A549 (cell line): ENCODE data around the gene PKHD1. TPM values are rescaled to one million over a fixed set of nuclear protein-coding genes. Genes with fewer than 3 reads are reported as not detected.

ENCODE experiments used
- ATAC-seq, 2 experiments: fragments of 200-7000 bp in 1 of 2; fragments of >200 bp in 1 of 2; cut with Nextera tagmentation in 1 of 2; cut with Tn5 transposase in 1 of 2; 3 replicates each; pipeline versions ENCODE4 v1.8.0 to v1.9.1; 2018 to 2020; ENCODE audit warnings: mild to moderate bottlenecking in 1 of 2, moderate library complexity in 1 of 2
- CTCF ChIA-PET: fragments of 300-600 bp; sonication (Branson Sonifier 250); formaldehyde crosslinking; extraction: SDS; loops from one replicate; lab custom pipeline; 2021; ENCODE audit warnings: antibody characterized with exemption, inconsistent platforms; lab: Yijun Ruan, JAX
- POLR2A ChIA-PET: fragments of 350-600 bp; formaldehyde crosslinking; extraction: SDS; loops from one replicate; lab custom pipeline; 2021; ENCODE audit warnings: antibody characterized with exemption, inconsistent platforms; lab: Yijun Ruan, JAX
- DNase-seq, 2 experiments: peaks; one replicate each; pipeline versions ENCODE4 v3.0.0 to v3.0.0-alpha.2; 2011 to 2016; ENCODE audit warnings: low read depth in 1 of 2, low spot score in 1 of 2
- FAIRE-seq: peaks from 2 replicates; lab custom pipeline; 2011; peaks lifted over from hg19 to GRCh38; lab: Jason Lieb, UNC
- H3K27ac ChIP-seq, 2 experiments: fragments of >200 bp; sonication (Bioruptor Twin); formaldehyde crosslinking; 3 replicates each; pipeline ENCODE4 v1.5.1; 2016 to 2017
- H3K4me1 ChIP-seq: fragments of >200 bp; sonication (Bioruptor Twin); formaldehyde crosslinking; 3 replicates; pipeline ENCODE4 v1.6.1; 2016
- H3K4me2 ChIP-seq: fragments of >200 bp; sonication (Bioruptor Twin); formaldehyde crosslinking; 3 replicates; pipeline ENCODE4 v1.6.1; 2016
- H3K4me3 ChIP-seq: fragments of >200 bp; sonication (Bioruptor Twin); formaldehyde crosslinking; 3 replicates; pipeline ENCODE4 v1.5.1; 2016
- H3K9me3 ChIP-seq: fragments of >200 bp; sonication (Bioruptor Twin); formaldehyde crosslinking; 3 replicates; pipeline ENCODE4 v1.6.1; 2016
- ATOH8 ChIP-seq: fragments of 250-450 bp; sonication (Bioruptor Pico); IDR thresholded peaks from 2 replicates; pipeline ENCODE4 v1.5.0; 2020; ENCODE audit warnings: low read depth, mild to moderate bottlenecking, moderate library complexity
- CBX2 ChIP-seq: fragments of 200-600 bp; sonication (generic); IDR thresholded peaks from 2 replicates; pipeline ENCODE4 v1.6.1; 2016; ENCODE audit warnings: low read depth, mild to moderate bottlenecking, borderline replicate concordance
- CEBPB ChIP-seq, 2 experiments: fragments of >200 bp in 1 of 2; sonication (Bioruptor Twin) in 1 of 2; formaldehyde crosslinking in 1 of 2; IDR thresholded peaks; 2 replicates each; pipeline ENCODE4 v1.6.1; 2012 to 2016
- CHD2 ChIP-seq: fragments of 150-350 bp; IDR thresholded peaks from 2 replicates; pipeline ENCODE4 v1.6.1; 2014; ENCODE audit warnings: low read length; ENCODE audit not compliant: partially characterized antibody
- E2F6 ChIP-seq: IDR thresholded peaks from 2 replicates; pipeline ENCODE4 v1.6.1; 2012; ENCODE audit warnings: low read depth, borderline replicate concordance
- EHF ChIP-seq: fragments of 250-450 bp; sonication (Bioruptor Pico); IDR thresholded peaks from 2 replicates; pipeline ENCODE4 v1.5.0; 2020; ENCODE audit warnings: mild to moderate bottlenecking
- EHMT2 ChIP-seq: fragments of 200-600 bp; sonication (generic); IDR thresholded peaks from 2 replicates; pipeline ENCODE4 v1.6.1; 2016; ENCODE audit warnings: antibody characterized with exemption, low read depth, mild to moderate bottlenecking, moderate library complexity
- ELK1 ChIP-seq: fragments of 150-350 bp; IDR thresholded peaks from 2 replicates; pipeline ENCODE4 v1.6.1; 2014; ENCODE audit warnings: low read depth, mild to moderate bottlenecking, low read length
- FOSL2 ChIP-seq, 2 experiments: fragments of 450-650 bp in 1 of 2; fragments of >200 bp in 1 of 2; sonication (Bioruptor Twin) in 1 of 2; formaldehyde crosslinking; IDR thresholded peaks; 2 replicates each; pipeline versions ENCODE4 v1.5.0 to v1.6.1; 2016 to 2020; ENCODE audit warnings: mild to moderate bottlenecking in 1 of 2, moderate library complexity in 1 of 2
- GATA3 ChIP-seq: IDR thresholded peaks from 2 replicates; pipeline ENCODE4 v1.6.1; 2012; ENCODE audit warnings: borderline replicate concordance
- HDAC2 ChIP-seq: fragments of 200-600 bp; sonication (generic); IDR thresholded peaks from 2 replicates; pipeline ENCODE4 v1.6.1; 2016
- HOXB13 ChIP-seq: fragments of 250-450 bp; sonication (Bioruptor Pico); IDR thresholded peaks from 2 replicates; pipeline ENCODE4 v1.5.0; 2020; ENCODE audit warnings: low read depth, mild to moderate bottlenecking, moderate library complexity
- JUN ChIP-seq, 2 experiments: fragments of >200 bp; sonication (Bioruptor Twin); formaldehyde crosslinking; IDR thresholded peaks; 2 replicates in 1 of 2; 3 replicates in 1 of 2; pipeline ENCODE4 v1.6.1; 2016 to 2017
- KDM1A ChIP-seq: fragments of 200-600 bp; sonication (generic); IDR thresholded peaks from 2 replicates; pipeline ENCODE4 v1.6.1; 2016; ENCODE audit warnings: low read depth, mild to moderate bottlenecking
- POLR2A ChIP-seq: IDR thresholded peaks from 2 replicates; pipeline ENCODE4 v1.6.1; 2012; ENCODE audit warnings: mild to moderate bottlenecking, low read length
- RARB ChIP-seq: fragments of 250-450 bp; sonication (Bioruptor Pico); IDR thresholded peaks from 2 replicates; pipeline ENCODE4 v1.8.0; 2021; ENCODE audit warnings: mild to moderate bottlenecking, moderate library complexity
- RFX5 ChIP-seq: fragments of 450-650 bp; IDR thresholded peaks from 2 replicates; pipeline ENCODE4 v1.7.1; 2014; ENCODE audit warnings: antibody characterized with exemption, mild to moderate bottlenecking, moderate library complexity
- RNF2 ChIP-seq: fragments of 200-600 bp; sonication (generic); IDR thresholded peaks from 2 replicates; pipeline ENCODE4 v1.6.1; 2016; ENCODE audit warnings: low read depth, mild to moderate bottlenecking, antibody characterized with exemption, moderate library complexity, borderline replicate concordance
- SREBF2 ChIP-seq: fragments of 450-650 bp; IDR thresholded peaks from 2 replicates; pipeline ENCODE4 v1.6.1; 2014; ENCODE audit warnings: mild to moderate bottlenecking, moderate library complexity
- ZFP36 ChIP-seq: fragments of 450-650 bp; IDR thresholded peaks from 2 replicates; pipeline ENCODE4 v1.6.1; 2014; ENCODE audit warnings: borderline replicate concordance; ENCODE audit not compliant: partially characterized antibody
- ZNF302 ChIP-seq: fragments of 250-450 bp; sonication (Bioruptor Pico); IDR thresholded peaks from 2 replicates; pipeline ENCODE4 v1.9.0; 2021; ENCODE audit warnings: inconsistent platforms, mild to moderate bottlenecking, moderate library complexity
- WGBS: methylation state at CpG from one replicate; pipeline ENCODE4 v1.1.6; 2017; ENCODE audit errors: missing lambda C conversion rate; 5-methylcytosine and 5-hydroxymethylcytosine counted together
- polyA plus RNA-seq, 4 experiments: library from polyadenylated mRNA; depleted of rRNA in 3 of 4; stranded (reverse); fragments of >200 nt; fragmentation: RNase III in 1 of 4; extraction: RNeasy Plus Mini Kit Qiagen cat#74134 plus additional on column Dnase treatment in 1 of 4; gene quantifications; 2 replicates in 3 of 4; 3 replicates in 1 of 4; pipeline ENCODE4 v1.2.3, GENCODE V29; 2011 to 2017
- TF ChIP-seq, protein P1 (sequence below): fragments of >200 bp; sonication (Bioruptor Twin); formaldehyde crosslinking; IDR thresholded peaks from 3 replicates; pipeline ENCODE4 v1.6.1; 2016
- TF ChIP-seq, protein P2 (sequence below): fragments of 450-650 bp; IDR thresholded peaks from 2 replicates; pipeline ENCODE4 v1.6.1; 2014; ENCODE audit warnings: antibody characterized with exemption

The PKHD1 gene
- polyA plus RNA-seq, 2 of the 4 experiments (the other 2 are of a cell fraction) = not detected

DNA sequence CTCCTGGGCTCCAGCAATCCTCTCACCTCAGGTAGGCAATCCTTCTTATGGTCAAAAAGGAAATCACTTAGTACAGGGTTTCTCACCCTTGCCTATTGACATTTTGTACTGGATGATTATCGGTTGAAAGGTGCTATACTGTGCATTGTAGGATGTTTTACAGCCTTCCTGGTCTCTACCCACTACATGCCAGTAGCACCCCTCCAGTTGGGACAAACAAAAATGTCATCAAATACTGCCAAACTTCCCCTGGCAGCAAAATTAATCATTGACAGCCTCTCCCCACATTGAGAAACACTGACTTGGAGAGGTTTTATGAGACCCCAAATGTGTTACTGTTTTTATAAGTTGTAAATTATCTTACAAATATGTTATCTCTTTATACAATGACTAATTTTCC is 368.1 kb downstream of the PKHD1 start (continued):
- TF ChIP-seq KDM1A (no peak), GATA3 (no peak), RARB (CRISPR knock-in tag) (no peak), ELK1 (no peak), E2F6 (no peak), RNF2 (no peak), ZNF302 (CRISPR knock-in tag) (no peak), SREBF2 (no peak), EHF (CRISPR knock-in tag) (no peak)

DNA sequence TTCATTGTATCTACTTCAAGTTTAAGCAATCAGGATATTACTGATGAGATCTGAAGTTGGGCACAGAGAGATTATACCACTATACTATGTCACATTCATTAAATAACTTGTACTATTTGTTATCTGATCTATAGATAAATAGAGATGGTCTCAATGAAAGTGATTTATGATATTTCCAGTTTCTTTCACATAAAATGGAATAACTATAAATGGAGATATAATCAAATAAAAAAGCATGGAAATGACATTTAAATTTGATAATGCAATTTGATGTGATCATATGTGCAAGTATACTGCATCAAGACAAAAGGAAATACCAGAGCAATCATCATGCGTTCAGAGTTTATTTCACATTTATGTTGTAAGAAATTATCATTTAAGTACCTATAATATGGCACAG is 368.9 kb downstream of the PKHD1 start:
- FAIRE-seq (no peak), ATAC-seq (no peak), DNase-seq (no peak)
- TF ChIP-seq KDM1A (no peak), JUN (IDR thresholded peaks at IDR 0.05) (no peak), RARB (CRISPR knock-in tag) (no peak), ATOH8 (CRISPR knock-in tag) (no peak), GATA3 (no peak)
- TF ChIP-seq, protein P1, sequence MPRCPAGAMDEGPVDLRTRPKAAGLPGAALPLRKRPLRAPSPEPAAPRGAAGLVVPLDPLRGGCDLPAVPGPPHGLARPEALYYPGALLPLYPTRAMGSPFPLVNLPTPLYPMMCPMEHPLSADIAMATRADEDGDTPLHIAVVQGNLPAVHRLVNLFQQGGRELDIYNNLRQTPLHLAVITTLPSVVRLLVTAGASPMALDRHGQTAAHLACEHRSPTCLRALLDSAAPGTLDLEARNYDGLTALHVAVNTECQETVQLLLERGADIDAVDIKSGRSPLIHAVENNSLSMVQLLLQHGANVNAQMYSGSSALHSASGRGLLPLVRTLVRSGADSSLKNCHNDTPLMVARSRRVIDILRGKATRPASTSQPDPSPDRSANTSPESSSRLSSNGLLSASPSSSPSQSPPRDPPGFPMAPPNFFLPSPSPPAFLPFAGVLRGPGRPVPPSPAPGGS = no peak
- H3K9me3 ChIP-seq = no peaks in the 10 kb centered on the region
- H3K4me2 ChIP-seq = no peak overlapping the region
- WGBS = 47% methylated on average over 1 of the region's 1 CpG
- no peaks in the 10 kb centered on the region for H3K4me1 ChIP-seq
- H3K4me3 ChIP-seq = no peak overlapping the region
- ChIA-PET POLR2A (no interaction called here), CTCF (no interaction called here)
- H3K27ac ChIP-seq = no peak overlapping the region

- WGBS = 10% methylated on average over 1 of the region's 1 CpG
Observed at GRCh38 chr6:51717477-51717876, 369.9 kb downstream of the PKHD1 start.

More at GRCh38 chr6:51717477-51717876, 369.9 kb downstream of the PKHD1 start:
- no peak overlapping the region for H3K4me3 ChIP-seq
- TF ChIP-seq ATOH8 (CRISPR knock-in tag) = no peak
- TF ChIP-seq RFX5 = no peak
- no peak for TF ChIP-seq CHD2
- TF ChIP-seq CBX2 = no peak
- no peak for TF ChIP-seq HOXB13 (CRISPR knock-in tag)
- TF ChIP-seq EHMT2 = no peak
- TF ChIP-seq, protein P2, sequence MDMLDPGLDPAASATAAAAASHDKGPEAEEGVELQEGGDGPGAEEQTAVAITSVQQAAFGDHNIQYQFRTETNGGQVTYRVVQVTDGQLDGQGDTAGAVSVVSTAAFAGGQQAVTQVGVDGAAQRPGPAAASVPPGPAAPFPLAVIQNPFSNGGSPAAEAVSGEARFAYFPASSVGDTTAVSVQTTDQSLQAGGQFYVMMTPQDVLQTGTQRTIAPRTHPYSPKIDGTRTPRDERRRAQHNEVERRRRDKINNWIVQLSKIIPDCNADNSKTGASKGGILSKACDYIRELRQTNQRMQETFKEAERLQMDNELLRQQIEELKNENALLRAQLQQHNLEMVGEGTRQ = no peak
- no peak for TF ChIP-seq SREBF2
- TF ChIP-seq HDAC2 = no peak
- TF ChIP-seq FOSL2 (IDR thresholded peaks at IDR 0.05) = no peak
- TF ChIP-seq FOSL2 (CRISPR knock-in tag; IDR thresholded peaks at IDR 0.05) = no peak
- no peak for TF ChIP-seq ZFP36
- no peak for TF ChIP-seq POLR2A
- TF ChIP-seq CEBPB (IDR thresholded peaks at IDR 0.05) = no peak
- POLR2A ChIA-PET = no interaction called here
- H3K27ac ChIP-seq = no peak overlapping the region
- CTCF ChIA-PET = no interaction called here
- no peak for FAIRE-seq
- H3K4me1 ChIP-seq = no peaks in the 10 kb centered on the region
- no peaks in the 10 kb centered on the region for H3K9me3 ChIP-seq
- no peak overlapping the region for H3K4me2 ChIP-seq
- no peak for DNase-seq
- ATAC-seq = no peak
